ENCODE results near the gene PC. TPM values are rescaled to one million over a fixed set of nuclear protein-coding genes. Genes with fewer than 3 reads are reported as not detected.

PC gene
- total RNA-seq, 1 donor: 1.8 TPM

GRCh38 chr11:66882561-66883015 is 75.6 kb downstream of the PC start:
- Histone ChIP-seq H3K4me1 (ENCODE audit: insufficient read depth, low read length) (no peaks in the 10 kb centered on the region), H3K27me3 (ENCODE audit: insufficient read depth, low read length) (no peaks in the 10 kb centered on the region), H3K9me3 (ENCODE audit: low read depth, low read length) (no peaks in the 10 kb centered on the region), H3K4me3 (ENCODE audit: low read length) (no peak overlapping the region)

- Histone ChIP-seq H3K4me1 (ENCODE audit: insufficient read depth, low read length) (no peaks in the 10 kb centered on the region), H3K4me3 (ENCODE audit: low read length) (no peak overlapping the region), H3K27me3 (ENCODE audit: insufficient read depth, low read length) (no peaks in the 10 kb centered on the region), H3K9me3 (ENCODE audit: low read depth, low read length) (no peaks in the 10 kb centered on the region)
These were observed 76.2 kb downstream of the PC start for GRCh38 chr11:66881927-66882452.

GRCh38 chr11:66881451-66881835 is 76.7 kb downstream of the PC start:
- no peaks in the 10 kb centered on the region for H3K27me3 ChIP-seq (ENCODE audit: insufficient read depth, low read length)
- no peak overlapping the region for H3K4me3 ChIP-seq (ENCODE audit: low read length)
- H3K9me3 ChIP-seq (ENCODE audit: low read depth, low read length): no peaks in the 10 kb centered on the region
- no peaks in the 10 kb centered on the region for H3K4me1 ChIP-seq (ENCODE audit: insufficient read depth, low read length)

GRCh38 chr11:66880496-66881450 is 77.4 kb downstream of the PC start:
- H3K4me1 ChIP-seq (ENCODE audit: insufficient read depth, low read length): no peaks in the 10 kb centered on the region
- H3K27me3 ChIP-seq (ENCODE audit: insufficient read depth, low read length): no peaks in the 10 kb centered on the region
- H3K4me3 ChIP-seq (ENCODE audit: low read length): no peak overlapping the region
- H3K9me3 ChIP-seq (ENCODE audit: low read depth, low read length): no peaks in the 10 kb centered on the region

GRCh38 chr11:66879999-66880398 is 78.2 kb downstream of the PC start:
- Histone ChIP-seq H3K9me3 (ENCODE audit: low read depth, low read length) (no peaks in the 10 kb centered on the region), H3K4me1 (ENCODE audit: insufficient read depth, low read length) (no peaks in the 10 kb centered on the region), H3K27me3 (ENCODE audit: insufficient read depth, low read length) (no peaks in the 10 kb centered on the region), H3K4me3 (ENCODE audit: low read length) (no peak overlapping the region)

- H3K27me3 ChIP-seq (ENCODE audit: insufficient read depth, low read length): no peaks in the 10 kb centered on the region
- no peaks in the 10 kb centered on the region for H3K9me3 ChIP-seq (ENCODE audit: low read depth, low read length)
- H3K4me3 ChIP-seq (ENCODE audit: low read length): no peak overlapping the region
- H3K4me1 ChIP-seq (ENCODE audit: insufficient read depth, low read length): no peaks in the 10 kb centered on the region
These were observed 78.6 kb downstream of the PC start for GRCh38 chr11:66879583-66879982.

- H3K4me3 ChIP-seq (ENCODE audit: low read length): no peak overlapping the region
- H3K9me3 ChIP-seq (ENCODE audit: low read depth, low read length): no peaks in the 10 kb centered on the region
- H3K4me1 ChIP-seq (ENCODE audit: insufficient read depth, low read length): no peaks in the 10 kb centered on the region
- no peaks in the 10 kb centered on the region for H3K27me3 ChIP-seq (ENCODE audit: insufficient read depth, low read length)
These were observed 79.2 kb downstream of the PC start for GRCh38 chr11:66879000-66879399.

GRCh38 chr11:66878474-66878873 is 79.7 kb downstream of the PC start:
- Histone ChIP-seq H3K4me3 (ENCODE audit: low read length) (no peak overlapping the region), H3K27me3 (ENCODE audit: insufficient read depth, low read length) (no peaks in the 10 kb centered on the region), H3K9me3 (ENCODE audit: low read depth, low read length) (no peaks in the 10 kb centered on the region), H3K4me1 (ENCODE audit: insufficient read depth, low read length) (no peaks in the 10 kb centered on the region)

- Histone ChIP-seq H3K9me3 (ENCODE audit: low read depth, low read length) (no peaks in the 10 kb centered on the region), H3K4me1 (ENCODE audit: insufficient read depth, low read length) (no peaks in the 10 kb centered on the region), H3K27me3 (ENCODE audit: insufficient read depth, low read length) (no peaks in the 10 kb centered on the region), H3K4me3 (ENCODE audit: low read length) (no peak overlapping the region)
These were observed 80.4 kb downstream of the PC start for GRCh38 chr11:66877588-66878385.

- no peak overlapping the region for H3K4me3 ChIP-seq (ENCODE audit: low read length)
- H3K9me3 ChIP-seq (ENCODE audit: low read depth, low read length): no peaks in the 10 kb centered on the region
- H3K4me1 ChIP-seq (ENCODE audit: insufficient read depth, low read length): no peaks in the 10 kb centered on the region
- no peaks in the 10 kb centered on the region for H3K27me3 ChIP-seq (ENCODE audit: insufficient read depth, low read length)
These were observed 82.8 kb downstream of the PC start for GRCh38 chr11:66875378-66875777.

GRCh38 chr11:66874232-66874631 is 84.0 kb downstream of the PC start:
- Histone ChIP-seq H3K4me3 (ENCODE audit: low read length) (no peak overlapping the region), H3K27me3 (ENCODE audit: insufficient read depth, low read length) (no peaks in the 10 kb centered on the region), H3K9me3 (ENCODE audit: low read depth, low read length) (no peaks in the 10 kb centered on the region), H3K4me1 (ENCODE audit: insufficient read depth, low read length) (no peaks in the 10 kb centered on the region)

GRCh38 chr11:66871521-66871901 is 86.7 kb downstream of the PC start:
- Histone ChIP-seq H3K4me3 (ENCODE audit: low read length) (no peak overlapping the region), H3K4me1 (ENCODE audit: insufficient read depth, low read length) (peaks cover 8% of the 10 kb centered on the region), H3K27me3 (ENCODE audit: insufficient read depth, low read length) (no peaks in the 10 kb centered on the region), H3K9me3 (ENCODE audit: low read depth, low read length) (no peaks in the 10 kb centered on the region)

GRCh38 chr11:66870616-66871520 is 87.3 kb downstream of the PC start:
- no peak overlapping the region for H3K4me3 ChIP-seq (ENCODE audit: low read length)
- peaks cover 8% of the 10 kb centered on the region for H3K4me1 ChIP-seq (ENCODE audit: insufficient read depth, low read length)
- H3K27me3 ChIP-seq (ENCODE audit: insufficient read depth, low read length): no peaks in the 10 kb centered on the region
- H3K9me3 ChIP-seq (ENCODE audit: low read depth, low read length): no peaks in the 10 kb centered on the region

- Histone ChIP-seq H3K9me3 (ENCODE audit: low read depth, low read length) (no peaks in the 10 kb centered on the region), H3K4me3 (ENCODE audit: low read length) (no peak overlapping the region), H3K4me1 (ENCODE audit: insufficient read depth, low read length) (peaks cover 8% of the 10 kb centered on the region), H3K27me3 (ENCODE audit: insufficient read depth, low read length) (no peaks in the 10 kb centered on the region)
These were observed 88.1 kb downstream of the PC start for GRCh38 chr11:66870131-66870530.
